Mesendoderm (in vitro differentiated cells): ENCODE data around the gene CYBA.

Source experiments
- DNase-seq: peaks from one replicate; pipeline ENCODE4 v3.0.0; 2013
- H2AK5ac ChIP-seq: 2 replicates; pipeline ENCODE4 v1.6.1; 2013; ENCODE audit warnings: low read length, inconsistent platforms
- H2BK120ac ChIP-seq: 2 replicates; pipeline ENCODE4 v1.6.1; 2013; ENCODE audit warnings: low read depth, mild to moderate bottlenecking, low read length, moderate library complexity, mixed read lengths
- H2BK15ac ChIP-seq: replicated peaks from 2 replicates; pipeline ENCODE4 v1.6.1; 2013; ENCODE audit warnings: low read depth, mild to moderate bottlenecking, moderate library complexity
- H2BK5ac ChIP-seq: 2 replicates; pipeline ENCODE4 v1.6.1; 2013; ENCODE audit warnings: low read length, inconsistent platforms
- H3K18ac ChIP-seq: 2 replicates; pipeline ENCODE4 v1.6.1; 2013; ENCODE audit warnings: mild to moderate bottlenecking, low read length, mixed read lengths
- H3K23ac ChIP-seq: one replicate; pipeline ENCODE4 v1.6.1; 2013; ENCODE audit warnings: low read length
- H3K27ac ChIP-seq: 2 replicates; pipeline ENCODE4 v1.5.1; 2013; ENCODE audit warnings: low read depth, mild to moderate bottlenecking, inconsistent platforms, low read length, moderate library complexity
- H3K27me3 ChIP-seq: 2 replicates; pipeline ENCODE4 v1.6.1; 2013; ENCODE audit warnings: low read length, control low read depth, mild to moderate bottlenecking, inconsistent platforms; ENCODE audit not compliant: insufficient read depth, poor library complexity
- H3K36me3 ChIP-seq: 2 replicates; pipeline ENCODE4 v1.6.1; 2013; ENCODE audit warnings: low read length, inconsistent platforms; ENCODE audit not compliant: control insufficient read depth, insufficient read depth
- H3K4ac ChIP-seq: one replicate; pipeline ENCODE4 v1.6.1; 2013; ENCODE audit warnings: low read depth, mild to moderate bottlenecking, low read length, moderate library complexity
- H3K4me1 ChIP-seq: 2 replicates; pipeline ENCODE4 v1.6.1; 2013; ENCODE audit warnings: low read depth, low read length, inconsistent platforms; ENCODE audit not compliant: control insufficient read depth
- H3K4me2 ChIP-seq: 2 replicates; pipeline ENCODE4 v1.6.1; 2013; ENCODE audit warnings: low read length
- H3K4me3 ChIP-seq: 2 replicates; pipeline ENCODE4 v1.5.1; 2013; ENCODE audit warnings: mild to moderate bottlenecking, low read length
- H3K56ac ChIP-seq: one replicate; pipeline ENCODE4 v1.6.1; 2013; ENCODE audit warnings: low read length
- H3K79me1 ChIP-seq: 2 replicates; pipeline ENCODE4 v1.6.1; 2013; ENCODE audit warnings: low read length, inconsistent platforms
- H3K79me2 ChIP-seq: 2 replicates; pipeline ENCODE4 v1.6.1; 2013; ENCODE audit warnings: mild to moderate bottlenecking, low read length; ENCODE audit not compliant: control insufficient read depth, insufficient read depth
- H3K9ac ChIP-seq: 2 replicates; pipeline ENCODE4 v1.6.1; 2013; ENCODE audit warnings: low read length, inconsistent platforms
- H4K5ac ChIP-seq: one replicate; pipeline ENCODE4 v1.6.1; 2013; ENCODE audit warnings: low read length
- H4K8ac ChIP-seq: one replicate; pipeline ENCODE4 v1.6.1; 2013; ENCODE audit warnings: low read depth, mild to moderate bottlenecking, control low read depth, low read length, moderate library complexity
- WGBS: extraction: QIAGEN DNeasy Blood & Tissue Kit; methylation state at CpG from one replicate; pipeline ENCODE4 v1.1.7; 2013; ENCODE audit warnings: low lambda C conversion rate, missing lambda C conversion rate; ENCODE audit not compliant: insufficient coverage; ENCODE audit errors: extremely low coverage; 5-methylcytosine and 5-hydroxymethylcytosine counted together

CYBA gene

GRCh38 chr16:88645455-88645854 lies 5.4 kb downstream of the CYBA start:
- Histone ChIP-seq H3K36me3 (no peaks in the 10 kb centered on the region), H3K27ac (no peak overlapping the region), H3K9ac (no peak overlapping the region), H2AK5ac (no peak overlapping the region), H3K18ac (no peak overlapping the region), H4K5ac (no peak overlapping the region), H3K4me1 (no peaks in the 10 kb centered on the region), H4K8ac (no peak overlapping the region), H3K4me2 (no peak overlapping the region), H2BK15ac (no peak overlapping the region), H3K27me3 (no peaks in the 10 kb centered on the region), H2BK120ac (no peak overlapping the region), H3K4ac (no peak overlapping the region), H3K79me2 (no peaks in the 10 kb centered on the region), H3K56ac (no peak overlapping the region), H3K4me3 (no peak overlapping the region), H3K79me1 (peaks cover 1% of the 10 kb centered on the region), H3K23ac (no peak overlapping the region), H2BK5ac (no peak overlapping the region)
- WGBS = no CpG with 5 or more reads among the region's 16 CpGs
- DNase-seq = no peak

GRCh38 chr16:88643644-88643932 lies 7.3 kb downstream of the CYBA start:
- no peak overlapping the region for H3K23ac ChIP-seq
- no peak overlapping the region for H2AK5ac ChIP-seq
- H3K9ac ChIP-seq = no peak overlapping the region
- H3K4me1 ChIP-seq = no peaks in the 10 kb centered on the region
- no peak overlapping the region for H2BK5ac ChIP-seq
- no peak overlapping the region for H3K4ac ChIP-seq
- no peak overlapping the region for H3K18ac ChIP-seq
- H2BK120ac ChIP-seq = no peak overlapping the region
- no peak overlapping the region for H3K56ac ChIP-seq
- no peak for DNase-seq
- H3K79me1 ChIP-seq = no peaks in the 10 kb centered on the region
- no peak overlapping the region for H2BK15ac ChIP-seq
- H3K36me3 ChIP-seq = no peaks in the 10 kb centered on the region
- no peak overlapping the region for H4K5ac ChIP-seq
- whole genome bisulfite sequencing = no CpG with 5 or more reads among the region's 9 CpGs
- H3K27ac ChIP-seq = no peak overlapping the region
- H3K79me2 ChIP-seq = no peaks in the 10 kb centered on the region
- H4K8ac ChIP-seq = no peak overlapping the region
- H3K4me3 ChIP-seq = no peak overlapping the region
- no peak overlapping the region for H3K4me2 ChIP-seq
- H3K27me3 ChIP-seq = peaks cover 7% of the 10 kb centered on the region

- Histone ChIP-seq H3K18ac (no peak overlapping the region), H2BK120ac (no peak overlapping the region)
Measured at GRCh38 chr16:88642881-88643643, 7.8 kb downstream of the CYBA start.

GRCh38 chr16:88640498-88641247 lies 10.2 kb downstream of the CYBA start:
- Histone ChIP-seq H3K79me2 (no peaks in the 10 kb centered on the region), H2AK5ac (no peak overlapping the region), H2BK5ac (no peak overlapping the region), H3K56ac (no peak overlapping the region), H3K27me3 (peaks cover 7% of the 10 kb centered on the region), H2BK15ac (no peak overlapping the region), H3K4ac (no peak overlapping the region), H3K27ac (no peak overlapping the region), H3K36me3 (no peaks in the 10 kb centered on the region), H4K5ac (no peak overlapping the region), H3K4me3 (no peak overlapping the region), H3K18ac (no peak overlapping the region), H3K23ac (no peak overlapping the region), H3K4me2 (no peak overlapping the region), H3K79me1 (no peaks in the 10 kb centered on the region), H4K8ac (no peak overlapping the region), H3K4me1 (no peaks in the 10 kb centered on the region), H2BK120ac (no peak overlapping the region), H3K9ac (no peak overlapping the region)
- no peak for DNase-seq
- WGBS = no CpG with 5 or more reads among the region's 17 CpGs

More at GRCh38 chr16:88642881-88643643, 7.8 kb downstream of the CYBA start:
- Histone ChIP-seq H2BK15ac (no peak overlapping the region), H3K4me1 (no peaks in the 10 kb centered on the region), H3K36me3 (no peaks in the 10 kb centered on the region), H3K4me2 (no peak overlapping the region), H4K5ac (no peak overlapping the region), H2BK5ac (no peak overlapping the region), H3K27ac (no peak overlapping the region), H3K9ac (no peak overlapping the region), H4K8ac (no peak overlapping the region), H3K23ac (no peak overlapping the region), H3K79me1 (no peaks in the 10 kb centered on the region), H3K79me2 (no peaks in the 10 kb centered on the region), H3K56ac (no peak overlapping the region), H3K4ac (no peak overlapping the region), H3K4me3 (no peak overlapping the region), H3K27me3 (peaks cover 7% of the 10 kb centered on the region), H2AK5ac (no peak overlapping the region)
- DNase-seq = peak; percentile 29
- WGBS = no CpG with 5 or more reads among the region's 58 CpGs

- H3K4me2 ChIP-seq = no peak overlapping the region
Measured at GRCh38 chr16:88640039-88640495, 10.8 kb downstream of the CYBA start.

More at GRCh38 chr16:88640039-88640495, 10.8 kb downstream of the CYBA start:
- Histone ChIP-seq H3K79me2 (no peaks in the 10 kb centered on the region), H4K5ac (no peak overlapping the region), H2AK5ac (no peak overlapping the region), H3K27ac (no peak overlapping the region), H3K4ac (no peak overlapping the region), H2BK5ac (no peak overlapping the region), H3K79me1 (no peaks in the 10 kb centered on the region), H4K8ac (no peak overlapping the region), H3K36me3 (no peaks in the 10 kb centered on the region), H2BK15ac (no peak overlapping the region), H3K23ac (no peak overlapping the region), H3K56ac (no peak overlapping the region), H3K27me3 (peaks cover 7% of the 10 kb centered on the region), H2BK120ac (no peak overlapping the region), H3K4me1 (no peaks in the 10 kb centered on the region), H3K4me3 (no peak overlapping the region), H3K9ac (no peak overlapping the region), H3K18ac (no peak overlapping the region)
- DNase-seq = no peak
- WGBS = no CpG with 5 or more reads among the region's 13 CpGs
